Measurements from ENCODE around the gene CAMK4.

DNA sequence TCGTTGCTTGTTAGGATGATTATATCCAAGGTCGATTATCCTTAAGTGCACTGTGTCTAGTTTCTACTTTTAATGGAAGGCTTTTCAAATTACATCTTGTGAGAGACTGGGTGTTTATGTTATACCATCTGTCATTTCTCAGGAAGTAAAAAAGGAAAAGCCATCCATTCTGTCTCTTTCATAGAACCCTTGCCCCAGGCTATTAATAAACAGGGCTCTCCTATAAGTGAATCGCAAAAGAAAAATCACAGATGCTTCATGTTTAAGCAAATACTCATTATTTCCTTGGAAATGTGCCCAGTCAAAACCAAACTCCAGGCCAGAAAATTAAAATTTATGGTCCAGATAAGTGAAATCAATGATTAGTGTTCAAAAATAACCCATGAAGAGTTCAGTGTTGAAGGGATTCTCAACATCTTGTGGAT is 230.0 kb downstream of the CAMK4 start:
- TF ChIP-seq, protein P1, sequence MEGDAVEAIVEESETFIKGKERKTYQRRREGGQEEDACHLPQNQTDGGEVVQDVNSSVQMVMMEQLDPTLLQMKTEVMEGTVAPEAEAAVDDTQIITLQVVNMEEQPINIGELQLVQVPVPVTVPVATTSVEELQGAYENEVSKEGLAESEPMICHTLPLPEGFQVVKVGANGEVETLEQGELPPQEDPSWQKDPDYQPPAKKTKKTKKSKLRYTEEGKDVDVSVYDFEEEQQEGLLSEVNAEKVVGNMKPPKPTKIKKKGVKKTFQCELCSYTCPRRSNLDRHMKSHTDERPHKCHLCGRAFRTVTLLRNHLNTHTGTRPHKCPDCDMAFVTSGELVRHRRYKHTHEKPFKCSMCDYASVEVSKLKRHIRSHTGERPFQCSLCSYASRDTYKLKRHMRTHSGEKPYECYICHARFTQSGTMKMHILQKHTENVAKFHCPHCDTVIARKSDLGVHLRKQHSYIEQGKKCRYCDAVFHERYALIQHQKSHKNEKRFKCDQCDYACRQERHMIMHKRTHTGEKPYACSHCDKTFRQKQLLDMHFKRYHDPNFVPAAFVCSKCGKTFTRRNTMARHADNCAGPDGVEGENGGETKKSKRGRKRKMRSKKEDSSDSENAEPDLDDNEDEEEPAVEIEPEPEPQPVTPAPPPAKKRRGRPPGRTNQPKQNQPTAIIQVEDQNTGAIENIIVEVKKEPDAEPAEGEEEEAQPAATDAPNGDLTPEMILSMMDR (IDR thresholded peaks at IDR 0.05): no peak
- no peak for TF ChIP-seq POLR2AphosphoS5 (IDR thresholded peaks at IDR 0.05)

All from gastroesophageal sphincter (tissue), 3 donors.